BE2C (cell line): ENCODE measurements around the gene ASTN2.

ENCODE experiments used
- DNase-seq: peaks from one replicate; pipeline ENCODE4 v3.0.0-alpha.2; 2020
- H3K27me3 ChIP-seq: fragments of 250-450 bp; sonication (Bioruptor Pico); 2 replicates; pipeline ENCODE4 v1.5.1; 2020; ENCODE audit warnings: mild to moderate bottlenecking
- H3K36me3 ChIP-seq: fragments of 250-450 bp; sonication (Bioruptor Pico); 2 replicates; pipeline ENCODE4 v1.5.1; 2020; ENCODE audit warnings: mild to moderate bottlenecking
- H3K4me1 ChIP-seq: fragments of 250-450 bp; sonication (Bioruptor Pico); 2 replicates; pipeline ENCODE4 v1.5.1; 2020
- H3K4me3 ChIP-seq: 2 replicates; pipeline ENCODE4 v1.5.1; 2011; ENCODE audit warnings: low read depth, low read length
- H3K9me3 ChIP-seq: fragments of 250-450 bp; sonication (Bioruptor Pico); 2 replicates; pipeline ENCODE4 v1.5.1; 2020
- TF ChIP-seq, protein P1 (sequence below): IDR thresholded peaks from 2 replicates; pipeline ENCODE4 v1.5.1; 2012; ENCODE audit warnings: mild to moderate bottlenecking, low read depth, low read length

The ASTN2 gene

DNA sequence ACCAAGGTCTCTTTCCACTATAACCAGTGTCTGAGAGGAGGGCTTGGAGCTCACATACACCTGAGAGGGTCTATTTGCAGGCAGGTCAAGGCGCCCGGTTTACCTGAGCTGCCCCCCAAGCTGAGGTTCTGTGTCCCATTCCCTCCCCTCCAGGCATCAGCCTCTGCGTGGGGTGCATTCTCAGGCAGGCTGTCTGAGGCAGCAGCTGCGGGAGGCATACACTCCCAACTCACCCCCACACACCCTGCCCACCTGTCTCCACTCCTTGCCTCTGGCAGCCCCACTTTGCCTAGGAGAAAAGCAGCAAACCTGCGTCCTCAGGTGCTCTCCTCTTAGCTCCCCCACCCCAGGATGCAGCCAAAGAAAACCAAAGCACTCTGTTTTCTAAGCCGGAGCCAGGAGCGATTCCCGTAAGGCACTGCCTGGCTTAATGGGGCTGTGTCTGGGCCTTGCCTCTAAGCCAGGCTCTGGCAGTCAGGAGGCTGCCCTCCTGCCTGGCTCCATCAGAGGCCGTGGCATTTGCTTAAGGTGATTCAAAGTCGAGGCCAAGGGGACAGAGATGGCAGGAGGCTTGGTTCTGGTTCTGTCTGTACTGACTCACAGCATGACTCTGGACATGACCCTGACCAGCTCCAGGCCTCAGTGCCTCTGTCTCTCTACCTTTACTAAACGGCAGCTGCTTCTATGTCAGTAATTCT lies 867.0 kb downstream of the ASTN2 start:
- no peak overlapping the region for H3K4me3 ChIP-seq
- H3K27me3 ChIP-seq: no peaks in the 10 kb centered on the region
- DNase-seq: no peak
- TF ChIP-seq, protein P1, sequence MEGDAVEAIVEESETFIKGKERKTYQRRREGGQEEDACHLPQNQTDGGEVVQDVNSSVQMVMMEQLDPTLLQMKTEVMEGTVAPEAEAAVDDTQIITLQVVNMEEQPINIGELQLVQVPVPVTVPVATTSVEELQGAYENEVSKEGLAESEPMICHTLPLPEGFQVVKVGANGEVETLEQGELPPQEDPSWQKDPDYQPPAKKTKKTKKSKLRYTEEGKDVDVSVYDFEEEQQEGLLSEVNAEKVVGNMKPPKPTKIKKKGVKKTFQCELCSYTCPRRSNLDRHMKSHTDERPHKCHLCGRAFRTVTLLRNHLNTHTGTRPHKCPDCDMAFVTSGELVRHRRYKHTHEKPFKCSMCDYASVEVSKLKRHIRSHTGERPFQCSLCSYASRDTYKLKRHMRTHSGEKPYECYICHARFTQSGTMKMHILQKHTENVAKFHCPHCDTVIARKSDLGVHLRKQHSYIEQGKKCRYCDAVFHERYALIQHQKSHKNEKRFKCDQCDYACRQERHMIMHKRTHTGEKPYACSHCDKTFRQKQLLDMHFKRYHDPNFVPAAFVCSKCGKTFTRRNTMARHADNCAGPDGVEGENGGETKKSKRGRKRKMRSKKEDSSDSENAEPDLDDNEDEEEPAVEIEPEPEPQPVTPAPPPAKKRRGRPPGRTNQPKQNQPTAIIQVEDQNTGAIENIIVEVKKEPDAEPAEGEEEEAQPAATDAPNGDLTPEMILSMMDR: no peak
- no peaks in the 10 kb centered on the region for H3K36me3 ChIP-seq
- H3K9me3 ChIP-seq: no peaks in the 10 kb centered on the region
- H3K4me1 ChIP-seq: peaks cover 5% of the 10 kb centered on the region; the same call in 1 of the 2 replicates

DNA sequence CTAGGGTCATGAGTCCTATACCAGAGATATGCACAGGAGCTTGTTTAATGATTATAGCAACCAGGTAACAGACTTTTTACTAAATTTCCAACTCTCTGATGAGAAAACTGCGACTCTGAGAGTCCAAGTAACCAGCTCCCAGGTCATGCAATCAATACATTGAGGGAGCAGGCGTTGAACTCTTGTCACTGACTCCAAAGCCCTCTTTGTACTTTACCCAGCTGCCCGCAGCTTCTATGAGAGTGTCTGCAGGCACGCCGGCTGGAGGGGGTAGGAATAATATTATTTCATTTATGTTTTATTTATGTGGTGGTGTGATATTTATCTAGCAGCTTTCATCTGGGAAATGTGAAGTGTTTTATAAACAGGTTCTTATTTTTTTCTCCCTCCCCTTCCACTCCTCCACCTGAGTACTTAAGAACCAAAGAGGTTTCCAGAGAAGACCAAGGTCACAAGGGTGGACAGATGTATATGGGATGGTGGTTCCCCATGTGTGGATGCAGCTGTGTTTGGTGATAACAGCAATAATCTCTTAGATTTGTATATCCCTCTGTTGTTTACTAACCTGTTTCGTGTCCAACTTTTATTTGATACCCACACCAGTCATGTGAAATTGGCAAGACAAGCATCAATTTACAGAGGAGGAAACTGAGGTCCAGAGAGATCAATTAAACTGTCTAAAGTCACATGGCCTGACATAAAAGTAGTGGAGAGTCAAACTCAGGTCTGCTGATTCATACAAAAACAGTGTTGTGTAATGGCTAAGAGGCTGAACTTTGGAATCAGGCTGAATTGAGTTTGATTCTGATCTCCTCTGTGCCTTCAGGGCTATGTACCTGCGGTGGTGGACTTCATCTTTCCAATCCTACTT lies 867.9 kb downstream of the ASTN2 start:
- no peak for DNase-seq
- H3K27me3 ChIP-seq: no peaks in the 10 kb centered on the region
- peaks cover 5% of the 10 kb centered on the region; the same call in 1 of the 2 replicates for H3K4me1 ChIP-seq

DNA sequence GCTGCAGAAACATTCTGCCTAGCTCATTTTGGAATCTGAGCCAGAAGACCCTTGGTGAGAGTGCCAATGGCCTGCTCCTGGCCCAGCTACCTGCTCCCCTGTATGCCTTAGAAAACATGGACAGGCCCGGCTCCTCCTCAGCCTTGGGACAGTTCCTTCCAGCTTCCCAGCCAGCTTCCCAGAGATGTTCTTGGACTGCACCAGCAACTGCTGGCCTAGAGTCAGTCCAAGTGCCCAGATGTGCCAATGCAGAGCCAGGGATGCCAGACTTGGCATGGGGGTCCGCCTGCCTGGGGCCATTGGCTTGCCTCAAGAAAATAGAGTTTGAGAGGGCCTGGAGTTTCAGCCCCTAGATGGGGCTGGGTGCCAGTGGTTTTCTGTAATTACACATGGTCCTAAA lies 870.0 kb downstream of the ASTN2 start:
- Histone ChIP-seq H3K4me1 (no peaks in the 10 kb centered on the region), H3K36me3 (no peaks in the 10 kb centered on the region)
- DNase-seq: no peak

More for the DNA sequence above, 867.9 kb downstream of the ASTN2 start:
- no peaks in the 10 kb centered on the region for H3K9me3 ChIP-seq
- no peaks in the 10 kb centered on the region for H3K36me3 ChIP-seq
- TF ChIP-seq, protein P1: no peak
- no peak overlapping the region for H3K4me3 ChIP-seq

DNA sequence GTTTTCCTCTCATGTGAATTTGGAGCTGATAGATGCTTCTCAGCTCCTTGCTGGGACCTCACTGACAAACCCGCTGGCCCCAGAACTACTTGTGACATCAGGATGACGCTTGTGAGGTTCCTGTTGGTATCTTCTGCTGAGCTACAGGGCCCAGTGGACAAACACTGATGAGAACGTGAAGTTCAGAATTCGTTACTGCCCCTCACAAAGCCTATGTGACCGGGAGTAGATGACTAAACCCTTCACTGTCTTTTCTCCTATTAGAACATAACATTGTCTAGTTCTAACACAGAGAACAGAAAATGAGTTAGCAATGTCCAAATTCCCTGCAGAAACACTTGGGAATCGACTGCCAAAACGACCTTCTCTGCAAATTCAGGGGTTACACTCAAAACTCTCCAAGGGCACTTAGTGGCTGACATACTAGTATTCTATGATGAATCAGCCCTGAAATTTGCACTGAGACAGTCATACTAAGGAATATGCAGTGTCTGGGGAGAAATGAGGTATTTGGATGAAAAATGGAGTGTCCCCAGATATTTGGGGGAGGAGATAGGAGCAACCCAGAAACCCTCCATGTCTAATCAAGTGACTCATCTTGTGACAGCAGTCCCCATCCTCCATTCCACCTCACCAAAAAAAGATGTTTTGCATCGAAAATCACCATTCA lies 871.0 kb downstream of the ASTN2 start:
- Histone ChIP-seq H3K27me3 (no peaks in the 10 kb centered on the region), H3K4me3 (no peak overlapping the region), H3K9me3 (no peaks in the 10 kb centered on the region), H3K4me1 (no peaks in the 10 kb centered on the region), H3K36me3 (no peaks in the 10 kb centered on the region)
- TF ChIP-seq, protein P1: no peak
- no peak for DNase-seq

More for the DNA sequence above, 870.0 kb downstream of the ASTN2 start:
- TF ChIP-seq, protein P1: no peak
- H3K9me3 ChIP-seq: no peaks in the 10 kb centered on the region
- H3K27me3 ChIP-seq: no peaks in the 10 kb centered on the region
- H3K4me3 ChIP-seq: no peak overlapping the region

DNA sequence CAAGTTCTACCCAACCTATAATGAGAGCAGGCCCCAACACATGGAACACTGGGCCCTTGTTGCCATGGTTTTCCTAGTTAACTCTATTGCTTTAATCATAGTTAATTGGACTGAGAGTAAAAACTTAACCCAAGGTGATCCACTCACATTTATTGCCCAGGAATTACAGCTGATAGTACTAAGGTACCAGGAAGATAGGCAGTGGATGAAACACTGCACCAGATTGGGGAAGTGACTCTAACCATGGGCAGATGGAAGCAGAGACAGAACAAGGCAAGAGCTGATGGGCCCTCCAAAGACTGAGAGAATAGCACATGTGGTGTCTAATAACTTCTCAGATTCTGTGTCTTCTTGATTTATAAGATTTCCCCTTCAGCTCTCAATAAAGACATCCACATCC lies 873.5 kb downstream of the ASTN2 start:
- no peak for DNase-seq
- no peaks in the 10 kb centered on the region for H3K9me3 ChIP-seq
- no peak overlapping the region for H3K4me3 ChIP-seq
- no peaks in the 10 kb centered on the region for H3K36me3 ChIP-seq
- TF ChIP-seq, protein P1: no peak
- no peaks in the 10 kb centered on the region for H3K27me3 ChIP-seq
- no peaks in the 10 kb centered on the region for H3K4me1 ChIP-seq
